NCI-H2107 (cell line): ENCODE data around the gene E2F3.
"Not testable (repeated sequence)": the region's sequence is repeated elsewhere in the genome, so short reads cannot be mapped to it uniquely, and the experiment has no call there.

Experiments used
- DNase-seq: peaks from one replicate; lab custom pipeline; 2025; lab: John Stamatoyannopoulos, UW

E2F3 gene

DNA sequence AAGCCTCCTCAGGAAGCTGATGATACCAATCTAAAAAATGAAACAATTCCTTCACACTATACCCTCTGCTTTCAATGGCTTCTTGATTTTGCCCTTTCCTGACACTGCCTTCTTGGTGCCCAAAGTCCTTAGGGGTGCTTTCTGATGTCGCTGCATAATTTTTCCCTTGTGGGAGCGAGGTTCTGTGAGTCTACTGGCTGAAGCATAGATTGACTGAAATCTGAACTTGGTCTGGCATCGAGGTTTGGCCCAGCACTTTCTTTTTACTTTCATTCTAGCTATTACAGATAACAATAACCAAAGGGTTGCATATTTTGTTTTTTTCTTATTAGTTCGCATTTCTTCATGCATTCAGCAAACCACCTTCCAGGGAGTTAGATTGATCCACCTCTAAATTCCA is 65.8 kb downstream of the E2F3 start:
- DNase-seq = no peak

GRCh38 chr6:20468209-20468608 is 66.5 kb downstream of the E2F3 start:
- no peak for DNase-seq

DNA sequence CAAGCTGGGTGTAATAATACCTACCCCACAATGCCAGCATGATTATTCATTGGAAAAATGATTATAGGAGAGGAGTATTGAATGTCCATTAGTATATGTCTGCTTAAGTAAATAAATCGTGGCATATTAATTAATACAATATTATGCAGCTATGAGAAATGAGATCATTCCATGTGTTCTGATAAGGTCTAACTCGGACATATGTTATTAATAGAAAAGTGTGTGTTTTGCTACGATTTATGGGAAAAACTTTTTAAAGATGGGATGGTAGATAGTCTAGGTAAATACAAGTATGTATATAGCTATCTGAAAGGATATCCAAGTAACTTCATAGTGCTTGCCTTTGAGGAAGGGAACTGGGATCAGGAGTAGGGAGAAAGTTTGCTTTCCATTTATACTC is 71.1 kb downstream of the E2F3 start:
- DNase-seq = no peak

DNA sequence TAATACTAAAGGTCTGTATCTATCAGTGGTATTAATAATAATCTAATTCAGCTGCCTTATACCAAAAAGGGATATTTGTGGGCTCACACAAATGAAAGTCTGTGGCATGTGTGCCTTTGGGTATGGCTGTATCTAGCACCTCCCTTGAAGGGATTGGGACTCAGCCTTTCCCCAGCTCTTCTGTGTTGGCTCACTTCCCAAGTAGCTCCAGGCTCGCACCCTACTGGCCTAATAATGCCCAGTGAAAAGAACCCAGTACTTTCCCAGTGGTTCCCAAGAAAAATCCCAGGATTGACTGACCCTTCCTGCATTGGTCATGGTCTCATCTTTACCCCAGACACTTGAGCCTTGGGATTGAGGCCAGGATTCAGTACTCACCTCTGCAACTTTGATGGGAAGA is 71.8 kb downstream of the E2F3 start:
- DNase-seq = no peak

GRCh38 chr6:20474874-20475542 is 73.3 kb downstream of the E2F3 start:
- DNase-seq = no peak

DNA sequence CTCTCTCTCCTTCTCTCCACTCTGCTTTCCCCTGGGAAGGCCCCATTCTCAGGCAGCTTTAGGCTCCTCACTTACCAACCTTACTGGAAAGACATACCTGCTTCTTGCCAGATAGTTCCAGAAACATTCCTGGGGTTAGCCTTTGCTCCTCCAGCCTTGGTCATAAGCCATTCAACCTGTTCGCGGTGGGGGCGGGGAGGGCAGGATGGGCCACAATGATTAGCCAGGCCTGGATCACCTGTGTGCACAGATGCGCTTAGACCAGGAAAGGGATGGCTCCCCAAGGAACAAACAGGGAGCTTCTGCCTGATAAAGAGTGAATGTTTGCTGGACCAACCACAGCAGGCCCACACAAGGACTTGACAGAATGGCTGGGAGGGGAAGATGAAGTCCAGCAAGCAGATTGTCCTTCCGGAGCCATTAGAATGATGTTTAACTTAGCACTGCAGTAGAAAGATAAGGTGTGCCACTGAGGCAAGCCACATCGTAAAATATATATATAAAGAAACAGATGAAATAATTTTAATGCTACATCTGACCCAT is 74.9 kb downstream of the E2F3 start:
- DNase-seq = no peak

- DNase-seq = no peak
Observed at GRCh38 chr6:20477485-20477884, 75.8 kb downstream of the E2F3 start.

DNA sequence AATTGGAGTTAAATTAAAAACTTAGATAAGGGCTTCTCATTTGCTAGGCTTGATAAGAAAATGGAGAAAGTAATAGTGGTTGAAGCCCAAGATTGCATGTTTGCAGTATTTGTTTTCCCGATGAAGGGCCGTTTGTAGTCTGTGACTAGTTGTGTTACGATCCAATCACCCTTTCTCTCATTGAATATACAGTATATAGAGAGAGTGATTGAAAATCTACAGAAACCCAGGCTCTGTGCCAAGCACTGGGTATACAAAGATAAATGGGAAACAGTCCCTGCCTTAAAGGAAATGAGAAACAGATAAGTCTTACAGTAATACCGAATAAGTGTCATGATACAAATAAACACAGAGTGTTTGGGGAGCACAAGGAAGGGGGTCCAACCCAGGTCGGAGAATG is 77.4 kb downstream of the E2F3 start:
- DNase-seq = no peak

GRCh38 chr6:20479526-20479925 is 77.8 kb downstream of the E2F3 start:
- no peak for DNase-seq

DNA sequence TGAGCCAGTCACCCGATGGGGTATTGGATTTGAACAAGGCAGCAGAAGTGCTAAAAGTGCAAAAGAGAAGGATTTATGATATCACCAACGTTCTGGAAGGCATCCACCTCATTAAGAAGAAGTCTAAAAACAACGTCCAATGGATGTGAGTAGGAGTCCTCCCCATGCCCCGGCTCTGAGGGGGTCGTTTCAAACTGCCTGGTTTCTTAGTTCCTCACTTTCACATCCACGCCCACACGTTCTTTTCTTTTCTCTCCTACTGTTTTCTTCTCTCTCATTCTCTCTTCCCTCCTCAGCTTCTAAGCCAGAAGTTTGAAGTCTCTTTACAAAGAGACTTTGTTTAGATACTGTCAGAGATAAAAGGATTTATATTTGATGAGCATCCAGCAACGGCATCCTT is 79.6 kb downstream of the E2F3 start:
- no peak for DNase-seq

GRCh38 chr6:20483887-20484497 is 82.3 kb downstream of the E2F3 start:
- no peak for DNase-seq

- DNase-seq = no peak
Observed at GRCh38 chr6:20486641-20487040, 85.0 kb downstream of the E2F3 start.

- DNase-seq = no peak
Observed at GRCh38 chr6:20487669-20488375, 86.1 kb downstream of the E2F3 start.

DNA sequence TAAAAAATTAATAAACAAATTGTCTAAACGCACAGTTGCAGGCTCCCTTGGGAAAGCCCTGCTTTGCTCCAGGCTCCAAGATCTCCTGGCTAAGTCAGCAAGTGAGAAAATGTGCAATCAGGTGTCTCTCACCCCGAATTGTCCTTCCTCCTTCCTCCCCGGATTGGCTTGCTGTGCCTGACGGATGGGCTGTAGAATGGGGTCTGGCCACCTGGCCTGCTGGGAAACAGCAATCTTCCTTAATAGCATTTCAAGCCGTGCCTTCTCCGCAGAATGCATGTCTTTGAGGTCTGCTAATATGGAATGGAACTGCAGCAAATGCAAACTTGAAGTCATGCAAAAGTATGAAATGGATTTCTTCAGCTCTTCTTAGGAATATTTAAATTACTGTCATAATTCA is 88.9 kb downstream of the E2F3 start:
- no peak for DNase-seq

GRCh38 chr6:20492099-20492498 is 90.4 kb downstream of the E2F3 start:
- DNase-seq = no peak

DNA sequence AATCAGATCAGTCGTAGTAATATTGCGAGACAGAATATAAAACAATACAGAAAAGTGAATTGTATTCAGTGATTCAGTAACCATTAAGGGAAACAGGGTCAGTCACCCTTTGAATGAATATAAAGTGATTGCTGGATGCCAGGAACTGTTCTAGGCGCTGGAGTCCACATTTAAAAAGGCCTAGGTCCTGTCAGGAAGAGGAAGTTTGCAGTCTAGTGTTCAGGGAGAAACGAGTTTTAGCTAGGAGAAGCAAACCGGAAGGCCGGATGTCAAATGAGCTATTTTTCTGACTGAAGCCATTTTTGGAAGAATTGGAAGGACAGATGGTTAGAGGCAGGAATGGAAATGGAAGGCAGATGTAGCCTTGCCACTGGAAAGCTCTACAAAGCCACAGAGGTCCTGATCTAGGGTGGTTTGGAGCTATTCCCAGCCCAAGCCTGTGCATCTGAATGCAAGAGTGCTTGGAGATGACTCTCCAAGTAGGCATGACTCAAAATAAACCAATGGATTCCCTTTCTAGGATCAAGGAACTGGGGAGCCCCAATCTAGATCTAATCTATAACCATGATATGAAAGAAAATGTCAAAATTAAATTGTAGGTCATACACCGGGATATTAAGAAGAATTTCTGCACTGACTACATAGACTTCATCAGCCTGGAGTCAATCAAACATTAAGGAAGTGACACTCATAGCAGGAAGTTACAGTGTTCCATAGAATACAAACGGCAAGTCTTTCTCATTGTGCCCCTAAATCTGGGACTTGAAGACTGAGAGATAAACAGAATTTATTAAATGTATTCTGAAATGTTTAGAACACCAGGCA is 95.7 kb downstream of the E2F3 start:
- no peak for DNase-seq

DNA sequence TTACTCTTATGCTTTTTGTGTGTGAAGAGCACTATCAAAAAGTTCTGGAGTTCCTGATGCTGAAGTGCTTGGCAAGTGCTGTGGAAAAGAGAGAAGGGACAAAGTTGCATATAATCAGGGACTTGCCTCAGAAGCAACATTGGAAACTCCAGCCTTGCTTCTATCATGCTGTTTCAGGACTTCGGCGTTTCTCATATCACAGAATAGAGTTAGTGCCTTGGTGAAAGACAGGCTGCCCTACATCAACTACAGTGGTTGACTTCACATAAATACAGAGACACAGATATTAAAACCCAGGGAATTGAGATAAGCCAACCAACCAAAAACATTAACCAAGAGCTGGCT is 96.3 kb downstream of the E2F3 start:
- no peak for DNase-seq

- no peak for DNase-seq
Observed at GRCh38 chr6:20509212-20509611, 107.5 kb downstream of the E2F3 start.

DNA sequence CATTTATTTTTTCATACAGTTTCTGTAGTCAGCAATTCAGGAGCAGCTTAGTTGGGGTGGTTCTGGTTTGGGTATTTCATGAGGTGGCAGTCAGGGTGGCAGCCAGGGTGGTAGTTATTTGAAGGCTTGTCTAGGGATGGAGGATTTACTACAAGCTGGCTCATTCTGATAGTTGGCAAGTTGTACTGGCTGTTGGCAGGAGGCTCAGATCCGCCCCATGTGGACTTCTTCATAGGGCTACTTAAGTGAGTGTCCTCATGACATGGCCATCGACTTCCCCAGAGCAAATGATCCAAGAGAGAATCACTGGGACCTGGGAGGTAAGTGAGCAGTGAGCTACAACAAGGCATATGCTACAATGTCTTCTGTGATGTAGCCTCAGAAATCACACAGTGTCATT is 110.2 kb downstream of the E2F3 start:
- no peak for DNase-seq

- not testable (repeated sequence) for DNase-seq
Observed at GRCh38 chr6:20525208-20525607, 123.5 kb downstream of the E2F3 start.

DNA sequence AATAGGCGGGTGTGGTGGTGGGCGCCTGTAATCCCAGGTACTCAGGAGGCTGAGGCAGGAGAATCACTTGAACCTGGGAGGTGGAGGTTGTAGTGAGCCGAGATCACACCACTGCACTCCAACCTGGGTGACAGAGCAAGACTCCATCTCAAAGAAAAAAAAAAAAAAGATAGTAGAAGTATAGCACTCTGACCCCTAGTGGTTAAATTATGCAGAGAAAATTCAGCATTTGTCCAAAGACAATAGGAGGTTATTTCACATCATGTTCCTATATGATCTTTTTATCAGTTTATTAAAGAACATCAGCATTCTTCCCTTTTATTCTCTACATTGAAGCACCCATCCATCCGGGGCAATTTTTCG is 127.4 kb downstream of the E2F3 start:
- not testable (repeated sequence) for DNase-seq

DNA sequence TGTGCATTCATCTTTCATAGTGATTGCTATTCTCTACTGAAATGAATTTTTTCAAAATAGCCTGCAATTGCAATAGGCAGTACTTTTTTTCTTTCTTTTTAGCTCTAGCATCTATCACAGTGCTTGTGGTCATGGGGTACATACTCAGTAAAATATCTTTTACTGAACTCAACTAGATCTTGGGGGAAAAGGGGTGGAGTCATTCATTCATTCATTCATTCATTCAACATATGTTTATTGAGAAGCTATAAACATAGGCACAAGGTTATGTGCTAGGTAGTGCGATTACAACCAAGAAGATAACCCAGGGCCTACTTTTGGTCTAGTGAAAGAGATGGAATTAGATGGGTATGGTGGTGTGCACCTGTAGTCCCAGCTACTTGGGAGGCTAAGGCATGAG is 131.2 kb downstream of the E2F3 start:
- no peak for DNase-seq
